ENCODE results near the gene OR5AS1.
"Not testable (repeated sequence)": the region's sequence is repeated elsewhere in the genome, so short reads cannot be mapped to it uniquely, and the experiment has no call there.

OR5AS1 gene

DNA sequence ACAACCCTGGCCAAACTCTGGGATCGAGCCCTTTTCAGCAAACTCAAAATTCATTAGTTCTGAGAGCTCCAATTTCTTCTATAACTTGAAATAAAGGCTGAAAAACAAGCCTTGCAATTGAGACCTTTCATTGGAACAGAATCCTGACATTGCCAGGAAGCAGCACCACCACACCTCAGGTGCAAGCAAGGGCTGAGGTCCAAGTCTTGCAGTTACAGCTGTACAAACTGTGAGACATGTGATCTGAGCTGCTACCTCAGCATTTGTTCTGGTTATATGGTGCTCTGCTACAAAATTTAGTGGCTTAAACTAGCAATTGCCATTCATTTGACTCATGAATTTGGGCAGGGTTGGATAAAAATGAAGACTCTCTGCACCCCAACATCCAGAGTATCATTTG, 18.1 kb downstream of the OR5AS1 start:
- Histone ChIP-seq H3K9ac (ENCODE audit: low read length) (no peak overlapping the region), H3K4ac (ENCODE audit: low read depth in 1 of 2, low read length in 2 of 2) (no peak overlapping the region), H3K9me3 (ENCODE audit: control insufficient read depth, low read length) (peaks cover 3% of the 10 kb centered on the region), H2BK12ac (ENCODE audit: low read length in 2 of 2) (no peak overlapping the region), H3K27ac (ENCODE audit: low read length, poor library complexity, severe bottlenecking) (no peak overlapping the region), H4K8ac (ENCODE audit: low read length) (no peak overlapping the region), H3K4me2 (ENCODE audit: low read length, poor library complexity, severe bottlenecking) (no peak overlapping the region), H2AFZ (ENCODE audit: low read depth, low read length) (no peak overlapping the region), H3K23ac (ENCODE audit: low read length in 2 of 2) (no peak overlapping the region), H2BK15ac (ENCODE audit: low read depth, poor library complexity, severe bottlenecking) (no peak overlapping the region), H3K4me3 (ENCODE audit: insufficient read depth in 1 of 2, low read depth in 1 of 2, low read length in 2 of 2) (no peak overlapping the region), H2AK5ac (ENCODE audit: low read length, severe bottlenecking) (no peak overlapping the region), H3K79me1 (replicated peaks; ENCODE audit: low read length, poor library complexity, severe bottlenecking) (no peaks in the 10 kb centered on the region), H3K18ac (ENCODE audit: low read depth in 1 of 2, low read length in 2 of 2) (no peak overlapping the region), H4K91ac (ENCODE audit: low read length) (no peak overlapping the region), H3K4me1 (ENCODE audit: control insufficient read depth, insufficient read depth, low read depth, low read length) (no peaks in the 10 kb centered on the region), H3K14ac (ENCODE audit: low read length in 2 of 2) (no peak overlapping the region), H2BK120ac (ENCODE audit: low read depth, low read length) (no peak overlapping the region), H3K27me3 (ENCODE audit: control insufficient read depth in 1 of 2, insufficient read depth in 1 of 2, low read length in 2 of 2) (no peaks in the 10 kb centered on the region), H3K36me3 (ENCODE audit: control insufficient read depth in 1 of 2, insufficient read depth in 2 of 2, low read depth in 1 of 2, low read length in 2 of 2) (no peaks in the 10 kb centered on the region), H2BK5ac (ENCODE audit: low read depth, low read length, poor library complexity, severe bottlenecking) (no peak overlapping the region)
- no peak for DNase-seq
- WGBS = 45% methylated on average over 1 of the region's 1 CpG

DNA sequence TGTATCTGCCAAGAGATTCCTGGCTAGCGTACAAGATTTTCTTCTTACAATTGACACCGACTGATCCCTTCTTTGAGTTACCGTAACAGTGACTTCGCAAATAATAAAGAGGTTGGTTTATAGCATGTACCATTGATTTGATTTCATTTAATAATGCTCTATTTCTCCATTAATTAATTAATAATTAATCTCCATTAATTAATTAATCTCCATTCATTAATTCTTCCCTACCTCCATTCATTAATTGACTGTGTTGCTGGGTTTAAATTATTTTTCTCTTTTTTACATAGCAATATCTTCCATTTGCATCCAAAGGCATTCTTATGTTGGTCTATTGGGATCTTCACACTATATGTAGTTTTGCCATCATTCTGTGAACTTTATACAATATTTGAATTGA, 21.0 kb downstream of the OR5AS1 start:
- no peak overlapping the region for H2BK15ac ChIP-seq (ENCODE audit: low read depth, poor library complexity, severe bottlenecking)
- no peaks in the 10 kb centered on the region for H3K4me1 ChIP-seq (ENCODE audit: control insufficient read depth, insufficient read depth, low read depth, low read length)
- H3K18ac ChIP-seq (ENCODE audit: low read depth in 1 of 2, low read length in 2 of 2) = no peak overlapping the region
- H2BK120ac ChIP-seq (ENCODE audit: low read depth, low read length) = no peak overlapping the region
- no peaks in the 10 kb centered on the region for H3K27me3 ChIP-seq (ENCODE audit: control insufficient read depth in 1 of 2, insufficient read depth in 1 of 2, low read length in 2 of 2)
- H3K4ac ChIP-seq (ENCODE audit: low read depth in 1 of 2, low read length in 2 of 2) = no peak overlapping the region
- H3K27ac ChIP-seq (ENCODE audit: low read length, poor library complexity, severe bottlenecking) = no peak overlapping the region
- no peak overlapping the region for H2BK12ac ChIP-seq (ENCODE audit: low read length in 2 of 2)
- no peak overlapping the region for H3K4me2 ChIP-seq (ENCODE audit: low read length, poor library complexity, severe bottlenecking)
- H3K14ac ChIP-seq (ENCODE audit: low read length in 2 of 2) = no peak overlapping the region
- H3K9ac ChIP-seq (ENCODE audit: low read length) = no peak overlapping the region
- no peak for DNase-seq
- peaks cover 3% of the 10 kb centered on the region for H3K9me3 ChIP-seq (ENCODE audit: control insufficient read depth, low read length)
- no peaks in the 10 kb centered on the region for H3K36me3 ChIP-seq (ENCODE audit: control insufficient read depth in 1 of 2, insufficient read depth in 2 of 2, low read depth in 1 of 2, low read length in 2 of 2)
- H2BK5ac ChIP-seq (ENCODE audit: low read depth, low read length, poor library complexity, severe bottlenecking) = no peak overlapping the region
- H2AFZ ChIP-seq (ENCODE audit: low read depth, low read length) = no peak overlapping the region
- no peaks in the 10 kb centered on the region for H3K79me1 ChIP-seq (replicated peaks; ENCODE audit: low read length, poor library complexity, severe bottlenecking)
- no peak overlapping the region for H3K23ac ChIP-seq (ENCODE audit: low read length in 2 of 2)
- H4K8ac ChIP-seq (ENCODE audit: low read length) = no peak overlapping the region
- no peak overlapping the region for H3K4me3 ChIP-seq (ENCODE audit: insufficient read depth in 1 of 2, low read depth in 1 of 2, low read length in 2 of 2)
- no CpG with 5 or more reads among the region's 4 CpGs for WGBS
- no peak overlapping the region for H4K91ac ChIP-seq (ENCODE audit: low read length)
- H2AK5ac ChIP-seq (ENCODE audit: low read length, severe bottlenecking) = no peak overlapping the region

DNA sequence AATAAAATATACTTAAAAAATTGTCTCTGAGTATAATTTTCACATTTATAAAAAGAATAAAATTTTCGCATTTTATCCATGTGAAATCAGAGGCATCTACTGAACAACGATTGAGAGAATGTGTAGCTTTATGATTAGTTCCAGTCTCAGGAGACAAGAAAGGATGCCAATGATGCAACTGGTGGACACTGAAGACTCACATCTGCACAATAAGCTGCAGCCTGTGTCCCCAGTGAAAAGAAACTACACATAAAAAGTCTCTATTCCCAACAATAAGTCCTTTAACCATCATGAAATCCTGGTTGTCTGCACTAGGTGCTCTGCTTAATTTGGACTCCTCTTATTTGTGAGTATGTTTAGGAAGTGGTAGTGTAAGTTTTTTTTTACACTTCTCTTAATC, 22.0 kb downstream of the OR5AS1 start:
- no peak overlapping the region for H3K14ac ChIP-seq (ENCODE audit: low read length in 2 of 2)
- H3K36me3 ChIP-seq (ENCODE audit: control insufficient read depth in 1 of 2, insufficient read depth in 2 of 2, low read depth in 1 of 2, low read length in 2 of 2) = no peaks in the 10 kb centered on the region
- no peak overlapping the region for H2BK15ac ChIP-seq (ENCODE audit: low read depth, poor library complexity, severe bottlenecking)
- no peaks in the 10 kb centered on the region for H3K4me1 ChIP-seq (ENCODE audit: control insufficient read depth, insufficient read depth, low read depth, low read length)
- no peak overlapping the region for H3K23ac ChIP-seq (ENCODE audit: low read length in 2 of 2)
- H4K8ac ChIP-seq (ENCODE audit: low read length) = no peak overlapping the region
- DNase-seq = no peak
- 86% methylated on average over 2 of the region's 2 CpGs for WGBS
- no peak overlapping the region for H3K27ac ChIP-seq (ENCODE audit: low read length, poor library complexity, severe bottlenecking)
- no peak overlapping the region for H2AK5ac ChIP-seq (ENCODE audit: low read length, severe bottlenecking)
- H3K27me3 ChIP-seq (ENCODE audit: control insufficient read depth in 1 of 2, insufficient read depth in 1 of 2, low read length in 2 of 2) = no peaks in the 10 kb centered on the region
- H3K18ac ChIP-seq (ENCODE audit: low read depth in 1 of 2, low read length in 2 of 2) = no peak overlapping the region
- H2BK5ac ChIP-seq (ENCODE audit: low read depth, low read length, poor library complexity, severe bottlenecking) = no peak overlapping the region
- no peak overlapping the region for H3K4me2 ChIP-seq (ENCODE audit: low read length, poor library complexity, severe bottlenecking)
- no peak overlapping the region for H4K91ac ChIP-seq (ENCODE audit: low read length)
- H3K4ac ChIP-seq (ENCODE audit: low read depth in 1 of 2, low read length in 2 of 2) = no peak overlapping the region
- H3K4me3 ChIP-seq (ENCODE audit: insufficient read depth in 1 of 2, low read depth in 1 of 2, low read length in 2 of 2) = no peak overlapping the region
- no peak overlapping the region for H2BK120ac ChIP-seq (ENCODE audit: low read depth, low read length)
- peaks cover 3% of the 10 kb centered on the region for H3K9me3 ChIP-seq (ENCODE audit: control insufficient read depth, low read length)
- no peak overlapping the region for H2BK12ac ChIP-seq (ENCODE audit: low read length in 2 of 2)
- no peaks in the 10 kb centered on the region for H3K79me1 ChIP-seq (replicated peaks; ENCODE audit: low read length, poor library complexity, severe bottlenecking)
- no peak overlapping the region for H3K9ac ChIP-seq (ENCODE audit: low read length)
- H2AFZ ChIP-seq (ENCODE audit: low read depth, low read length) = no peak overlapping the region

DNA sequence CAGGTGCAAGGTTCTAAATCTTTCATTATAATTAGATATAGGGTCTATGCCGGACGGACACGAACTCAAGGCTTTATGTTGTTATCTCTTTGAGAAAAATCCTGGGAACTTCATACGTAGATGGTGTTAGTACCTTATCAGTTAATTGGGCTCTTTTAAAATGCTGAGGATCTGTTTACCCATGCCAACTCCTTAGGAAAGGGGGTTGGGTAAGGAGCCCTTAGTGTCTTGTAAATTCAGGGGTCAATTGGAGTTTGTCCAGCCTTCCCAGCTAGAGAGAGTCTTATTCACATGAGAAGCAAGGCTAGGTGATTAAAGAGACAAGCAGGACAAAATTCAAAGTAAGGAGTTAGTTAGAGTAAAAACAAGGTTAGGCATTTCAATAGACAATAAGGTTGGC, 28.9 kb downstream of the OR5AS1 start:
- 18% methylated on average over 4 of the region's 4 CpGs for WGBS
- not testable (repeated sequence) for H4K91ac ChIP-seq (ENCODE audit: low read length); H3K18ac ChIP-seq (ENCODE audit: low read depth in 1 of 2, low read length in 2 of 2); H3K4ac ChIP-seq (ENCODE audit: low read depth in 1 of 2, low read length in 2 of 2); H3K14ac ChIP-seq (ENCODE audit: low read length in 2 of 2); H4K8ac ChIP-seq (ENCODE audit: low read length); H2BK12ac ChIP-seq (ENCODE audit: low read length in 2 of 2); H3K79me1 ChIP-seq (replicated peaks; ENCODE audit: low read length, poor library complexity, severe bottlenecking); H3K23ac ChIP-seq (ENCODE audit: low read length in 2 of 2); DNase-seq; H3K9me3 ChIP-seq (ENCODE audit: control insufficient read depth, low read length); H3K9ac ChIP-seq (ENCODE audit: low read length); H3K4me2 ChIP-seq (ENCODE audit: low read length, poor library complexity, severe bottlenecking); H2AFZ ChIP-seq (ENCODE audit: low read depth, low read length); H2BK15ac ChIP-seq (ENCODE audit: low read depth, poor library complexity, severe bottlenecking); H3K4me1 ChIP-seq (ENCODE audit: control insufficient read depth, insufficient read depth, low read depth, low read length); H3K4me3 ChIP-seq (ENCODE audit: insufficient read depth in 1 of 2, low read depth in 1 of 2, low read length in 2 of 2); H2BK120ac ChIP-seq (ENCODE audit: low read depth, low read length); H2AK5ac ChIP-seq (ENCODE audit: low read length, severe bottlenecking); H3K36me3 ChIP-seq (ENCODE audit: control insufficient read depth in 1 of 2, insufficient read depth in 2 of 2, low read depth in 1 of 2, low read length in 2 of 2); H3K27me3 ChIP-seq (ENCODE audit: control insufficient read depth in 1 of 2, insufficient read depth in 1 of 2, low read length in 2 of 2); H2BK5ac ChIP-seq (ENCODE audit: low read depth, low read length, poor library complexity, severe bottlenecking); H3K27ac ChIP-seq (ENCODE audit: low read length, poor library complexity, severe bottlenecking)
